HEK293 (cell line): ENCODE measurements around the gene PIP4K2B.

Source experiments
- ZNF274 ChIP-seq, 2 experiments: fragments of 200-500 bp in 1 of 2; fragments of 450-650 bp in 1 of 2; sonication (Bioruptor generic) in 1 of 2; formaldehyde crosslinking in 1 of 2; IDR thresholded peaks; 2 replicates each; pipeline versions ENCODE4 v1.5.1 to v1.6.1; 2014 to 2016; ENCODE audit warnings: borderline replicate concordance in 1 of 2, inconsistent platforms in 1 of 2, low read length in 1 of 2, missing biosample characterization in 1 of 2, missing genetic modification characterization in 1 of 2
- TF ChIP-seq, protein P1 (sequence below): fragments of 450-650 bp; formaldehyde crosslinking; IDR thresholded peaks from 2 replicates; pipeline ENCODE4 v1.5.1; 2016; ENCODE audit warnings: missing biosample characterization, missing genetic modification characterization
- TF ChIP-seq, protein P2 (sequence below): fragments of 450-650 bp; formaldehyde crosslinking; IDR thresholded peaks from 2 replicates; pipeline ENCODE4 v1.5.1; 2016; ENCODE audit warnings: missing biosample characterization, missing genetic modification characterization

DNA sequence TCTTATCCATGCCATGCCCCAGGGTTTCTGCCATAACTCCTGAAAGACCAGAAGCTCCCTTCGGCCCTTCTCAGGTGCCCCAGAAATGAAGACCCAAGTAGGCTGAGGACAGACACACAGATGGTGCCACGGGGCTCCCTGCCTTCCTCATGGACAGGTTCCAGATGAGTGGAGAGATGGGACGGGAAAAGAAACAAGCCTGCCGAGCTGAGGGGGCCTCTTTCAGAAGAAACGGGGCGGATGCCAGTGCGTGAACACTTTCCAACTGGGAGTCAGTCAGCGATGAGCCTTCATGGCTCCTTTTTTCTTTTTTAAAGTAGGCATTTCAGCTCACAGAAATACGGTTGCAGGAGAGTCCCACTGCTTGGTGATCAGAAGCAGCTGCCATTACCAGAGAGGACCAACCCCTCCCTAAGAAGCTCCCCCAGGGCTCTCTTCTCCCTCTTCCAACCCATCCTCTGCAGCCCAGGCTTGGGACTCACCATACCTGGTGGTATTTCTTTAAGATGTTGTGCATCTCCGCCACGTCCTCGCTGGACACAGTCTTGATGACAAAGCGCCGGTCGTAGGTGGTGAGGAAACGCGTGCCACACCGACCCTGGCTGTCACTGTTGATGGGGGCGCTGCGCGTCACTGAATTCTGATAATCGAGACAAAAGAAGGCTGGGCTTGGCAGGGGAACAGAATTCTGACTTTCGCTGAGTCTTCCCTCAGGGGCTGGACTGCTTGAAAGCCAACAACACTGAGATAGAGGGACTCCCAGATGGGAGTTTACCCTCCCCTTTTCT lies 19.2 kb downstream of the PIP4K2B start:
- TF ChIP-seq ZNF274 (IDR thresholded peaks at IDR 0.05; ENCODE audit: low read length) (no peak), ZNF274 (tag by site-specific recombination; IDR thresholded peaks at IDR 0.05; ENCODE audit: borderline replicate concordance) (no peak)
- TF ChIP-seq, protein P1, sequence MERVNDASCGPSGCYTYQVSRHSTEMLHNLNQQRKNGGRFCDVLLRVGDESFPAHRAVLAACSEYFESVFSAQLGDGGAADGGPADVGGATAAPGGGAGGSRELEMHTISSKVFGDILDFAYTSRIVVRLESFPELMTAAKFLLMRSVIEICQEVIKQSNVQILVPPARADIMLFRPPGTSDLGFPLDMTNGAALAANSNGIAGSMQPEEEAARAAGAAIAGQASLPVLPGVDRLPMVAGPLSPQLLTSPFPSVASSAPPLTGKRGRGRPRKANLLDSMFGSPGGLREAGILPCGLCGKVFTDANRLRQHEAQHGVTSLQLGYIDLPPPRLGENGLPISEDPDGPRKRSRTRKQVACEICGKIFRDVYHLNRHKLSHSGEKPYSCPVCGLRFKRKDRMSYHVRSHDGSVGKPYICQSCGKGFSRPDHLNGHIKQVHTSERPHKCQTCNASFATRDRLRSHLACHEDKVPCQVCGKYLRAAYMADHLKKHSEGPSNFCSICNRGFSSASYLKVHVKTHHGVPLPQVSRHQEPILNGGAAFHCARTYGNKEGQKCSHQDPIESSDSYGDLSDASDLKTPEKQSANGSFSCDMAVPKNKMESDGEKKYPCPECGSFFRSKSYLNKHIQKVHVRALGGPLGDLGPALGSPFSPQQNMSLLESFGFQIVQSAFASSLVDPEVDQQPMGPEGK (tag by site-specific recombination): no peak
- TF ChIP-seq, protein P2, sequence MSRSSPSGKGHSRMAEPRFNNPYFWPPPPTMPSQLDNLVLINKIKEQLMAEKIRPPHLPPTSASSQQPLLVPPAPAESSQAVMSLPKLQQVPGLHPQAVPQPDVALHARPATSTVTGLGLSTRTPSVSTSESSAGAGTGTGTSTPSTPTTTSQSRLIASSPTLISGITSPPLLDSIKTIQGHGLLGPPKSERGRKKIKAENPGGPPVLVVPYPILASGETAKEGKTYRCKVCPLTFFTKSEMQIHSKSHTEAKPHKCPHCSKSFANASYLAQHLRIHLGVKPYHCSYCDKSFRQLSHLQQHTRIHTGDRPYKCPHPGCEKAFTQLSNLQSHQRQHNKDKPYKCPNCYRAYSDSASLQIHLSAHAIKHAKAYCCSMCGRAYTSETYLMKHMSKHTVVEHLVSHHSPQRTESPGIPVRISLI (tag by site-specific recombination): no peak
